ENCODE measurements around the gene TRPC4AP.
"Not testable (repeated sequence)": the region's sequence is repeated elsewhere in the genome, so short reads cannot be mapped to it uniquely, and the experiment has no call there.

- TF ChIP-seq CTCF (IDR thresholded peaks at IDR 0.05 in 4 of 5, conservative IDR thresholded peaks at IDR 0.05 in 1 of 5); POLR2A (IDR thresholded peaks at IDR 0.05): not testable (repeated sequence)
Observed at GRCh38 chr20:35052616-35053015, 40.0 kb downstream of the TRPC4AP start.

All from gastrocnemius medialis (tissue), 4 donors.